Stimulated activated CD4-positive, alpha-beta T cell treated with anti-CD3 and anti-CD28 coated beads, Interleukin-12 subunit alpha, Interleukin-12 subunit beta, amount 100 ng/mL, for 24 hours (primary cell): Measurements from ENCODE around the gene ARID2.
A peak's percentile ranks its signal among the peaks of the same experiment; 100 is the strongest.

ENCODE experiments used
- DNase-seq, 2 experiments: peaks; one replicate each; pipeline ENCODE4 v3.0.0-alpha.2; 2020; ENCODE audit warnings: low read depth in 2 of 2

The ARID2 gene

DNA sequence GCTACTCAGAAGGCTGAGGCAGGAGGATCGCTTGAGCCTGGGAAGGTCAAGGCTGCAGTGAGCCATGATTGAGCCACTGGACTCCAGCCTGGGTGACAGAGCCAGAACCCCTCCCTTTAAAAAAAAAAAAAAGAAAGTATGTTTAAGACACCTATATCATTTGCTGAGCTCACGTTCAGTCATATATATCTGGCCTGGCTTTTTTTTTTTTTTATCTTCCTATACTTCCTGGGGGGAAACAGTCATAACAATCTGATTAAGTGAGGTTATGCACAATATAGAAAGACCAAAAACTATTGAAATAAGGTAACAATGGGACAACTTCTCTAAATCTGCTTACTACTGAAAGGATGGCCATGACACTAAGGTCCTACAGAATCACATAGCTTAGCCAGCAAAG is 9.4 kb upstream of the ARID2 start:
- no peak for DNase-seq

DNA sequence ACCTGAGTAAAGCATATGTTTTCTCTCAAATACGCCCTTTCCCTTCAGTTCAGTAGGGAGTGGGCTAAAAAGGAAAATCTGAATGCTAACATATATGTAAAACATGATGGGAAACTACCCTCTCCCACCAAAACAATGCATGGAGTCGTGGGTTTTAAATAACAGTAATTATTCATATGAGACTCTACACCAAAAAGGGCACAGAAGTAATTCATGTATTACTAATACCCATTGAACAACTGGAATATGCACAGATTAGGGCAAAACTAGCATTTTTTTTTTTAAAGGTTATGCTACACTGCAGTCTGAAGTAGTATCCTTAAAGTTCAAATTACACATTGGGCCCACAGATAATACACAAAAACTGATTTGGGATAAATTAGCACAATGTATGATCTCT is 8.1 kb upstream of the ARID2 start:
- DNase-seq, result no peak

DNA sequence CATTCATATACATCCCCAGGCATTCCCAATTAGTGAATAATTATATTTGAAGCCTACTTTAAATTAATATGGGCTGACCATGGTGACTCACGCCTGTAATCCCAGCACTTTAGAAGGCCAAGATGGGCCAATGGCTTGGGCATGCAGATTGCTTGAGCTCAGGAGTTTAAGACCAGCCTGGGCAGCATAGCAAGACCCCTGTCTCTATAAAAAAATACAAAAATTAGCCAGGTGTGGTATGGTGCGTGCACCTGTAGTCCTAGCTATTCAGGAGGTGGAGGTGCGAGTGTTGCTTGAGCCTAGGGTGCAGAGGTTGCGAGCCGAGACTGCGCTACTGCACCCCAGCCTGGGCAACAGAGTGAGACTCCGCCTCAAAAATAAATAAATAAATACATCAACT is 7.6 kb upstream of the ARID2 start:
- no peak for DNase-seq

DNA sequence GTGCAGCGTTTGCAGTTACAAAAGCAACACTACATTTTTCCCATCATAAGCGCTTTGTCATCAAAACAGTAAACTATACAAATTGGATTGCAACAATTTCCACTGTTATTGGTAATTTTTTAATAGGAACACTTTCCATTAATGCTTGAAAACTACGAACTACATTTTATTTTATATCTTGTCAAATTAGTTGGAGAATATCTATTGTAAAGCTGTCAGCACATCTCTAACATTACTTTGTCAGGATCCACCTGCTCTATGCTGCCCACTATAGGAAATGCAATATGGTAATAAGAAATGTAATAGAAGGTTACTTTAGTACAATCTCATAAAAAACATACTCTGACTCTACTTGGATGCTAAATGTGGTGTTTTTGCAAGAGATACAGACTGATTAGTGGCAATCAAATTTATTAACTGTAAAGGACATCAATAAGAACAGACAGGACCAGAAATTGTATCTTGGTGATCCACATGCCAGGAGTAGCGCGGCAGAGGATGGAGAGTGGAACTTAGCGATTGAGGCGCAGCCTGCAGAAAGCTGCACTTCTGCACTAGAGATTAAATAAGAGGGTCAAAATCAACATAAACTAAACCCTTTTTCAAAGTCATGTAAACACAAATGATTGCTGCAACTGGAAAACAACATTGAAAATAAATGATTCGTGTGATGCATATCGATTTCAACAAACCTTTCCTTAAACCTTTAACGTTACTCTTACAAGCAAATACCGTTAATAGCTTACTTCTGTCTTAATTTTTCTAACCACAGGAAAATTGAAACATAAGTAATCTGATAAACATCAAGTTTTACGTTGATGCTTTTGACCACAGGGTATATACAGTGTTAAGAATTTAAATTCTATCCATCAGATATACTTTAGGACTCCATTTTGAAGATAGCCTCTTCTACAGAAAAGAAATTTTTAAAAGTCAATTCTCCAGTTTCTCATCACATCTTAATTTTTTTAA is 3.6 kb upstream of the ARID2 start:
- DNase-seq, result no peak

DNA sequence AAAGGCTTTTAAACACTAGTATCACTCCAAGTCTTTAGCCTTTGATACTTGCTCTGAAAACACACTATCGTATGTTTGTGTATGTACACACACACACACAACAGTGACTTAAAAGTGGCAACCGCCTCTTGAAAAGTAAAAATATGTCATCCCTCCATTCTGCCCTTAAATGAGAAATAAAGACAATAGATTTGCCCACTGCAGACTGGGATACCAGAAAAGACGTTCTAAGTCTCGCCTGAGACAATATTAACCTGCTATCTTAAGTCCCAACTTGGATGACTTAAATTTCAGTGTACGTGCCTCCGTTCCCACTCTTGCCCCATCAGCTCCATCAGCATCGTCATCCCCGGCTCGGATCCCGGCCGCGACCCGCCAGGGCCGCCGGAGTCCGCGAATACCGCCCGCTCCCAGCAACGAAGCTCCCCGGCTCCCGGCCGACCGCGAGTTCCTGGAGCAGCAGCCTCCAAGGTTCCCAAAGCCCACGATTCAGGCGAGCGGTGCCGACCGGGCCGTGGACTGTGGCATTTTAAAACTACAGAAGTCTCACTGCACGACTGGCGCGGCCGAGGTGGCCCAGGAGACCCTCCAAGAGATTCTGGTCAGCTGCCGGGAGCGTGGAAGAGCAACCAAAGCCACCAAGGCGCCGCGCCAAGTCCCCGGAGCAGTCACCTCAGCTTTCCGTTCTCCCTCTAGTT is 2.8 kb upstream of the ARID2 start:
- DNase-seq, result peak; percentile 14 to 30

DNA sequence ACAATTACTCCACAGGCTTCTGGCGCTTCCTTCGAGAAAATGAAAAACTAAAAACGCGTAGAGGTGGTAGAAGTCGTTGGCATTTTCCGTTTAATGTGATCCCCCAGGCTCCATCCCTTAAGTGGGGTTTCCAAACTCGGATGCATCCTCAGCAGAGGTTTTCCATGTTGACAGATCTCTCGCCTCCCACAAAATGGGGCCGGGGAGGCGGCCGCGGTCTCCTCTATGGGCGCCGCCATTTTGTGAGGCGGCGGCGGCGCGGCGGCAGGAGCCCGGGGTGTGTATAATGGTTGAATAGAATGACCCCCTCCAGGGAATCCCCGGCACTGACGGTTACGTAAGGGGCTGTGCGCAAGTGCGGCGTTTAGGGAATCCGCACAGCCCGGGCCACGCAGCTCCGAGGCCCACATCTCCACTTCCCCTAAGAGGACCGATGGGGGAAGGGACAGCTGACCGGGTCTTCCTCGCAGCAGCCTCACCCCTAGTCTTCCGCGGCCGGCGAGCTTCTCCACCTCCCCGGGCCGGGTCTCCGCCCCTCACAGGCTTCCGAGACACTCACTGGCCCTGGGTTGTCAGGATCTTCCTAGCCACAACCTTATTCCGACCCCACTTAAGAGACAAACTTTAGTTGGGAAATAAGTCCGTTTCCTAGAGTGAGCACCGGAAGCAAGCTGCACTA is 2.1 kb upstream of the ARID2 start:
- DNase-seq, result peak; percentile 71 to 77

DNA sequence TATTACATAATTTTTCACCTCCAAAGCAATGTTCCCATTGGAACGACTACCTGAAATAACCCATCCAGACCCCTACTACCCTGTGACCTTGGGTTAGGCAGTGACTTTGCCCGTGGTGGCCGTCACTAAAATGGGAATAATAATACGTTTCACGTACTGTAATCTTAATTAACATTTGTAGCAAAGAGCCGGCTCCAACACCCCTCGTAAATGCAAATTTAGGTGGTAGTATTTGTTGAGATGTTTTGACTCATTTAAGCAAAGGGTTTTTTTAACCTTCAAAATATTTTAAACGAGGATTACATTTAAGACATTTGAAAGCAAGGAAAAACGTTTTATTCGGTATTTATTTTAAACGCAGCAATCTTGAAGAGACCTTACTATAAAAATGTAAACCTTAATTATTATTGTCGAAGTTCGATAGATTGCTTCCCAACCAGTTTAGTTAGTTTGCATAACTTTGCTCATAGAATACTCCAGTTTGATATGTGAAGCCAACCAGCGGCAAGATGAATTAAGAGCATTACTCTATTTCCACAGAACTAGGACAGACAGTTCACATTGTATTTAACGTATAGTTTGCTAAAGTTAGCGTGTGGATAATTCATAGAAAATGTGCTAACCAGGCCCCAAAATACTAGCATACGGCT is 1.4 kb upstream of the ARID2 start:
- DNase-seq, result no peak

DNA sequence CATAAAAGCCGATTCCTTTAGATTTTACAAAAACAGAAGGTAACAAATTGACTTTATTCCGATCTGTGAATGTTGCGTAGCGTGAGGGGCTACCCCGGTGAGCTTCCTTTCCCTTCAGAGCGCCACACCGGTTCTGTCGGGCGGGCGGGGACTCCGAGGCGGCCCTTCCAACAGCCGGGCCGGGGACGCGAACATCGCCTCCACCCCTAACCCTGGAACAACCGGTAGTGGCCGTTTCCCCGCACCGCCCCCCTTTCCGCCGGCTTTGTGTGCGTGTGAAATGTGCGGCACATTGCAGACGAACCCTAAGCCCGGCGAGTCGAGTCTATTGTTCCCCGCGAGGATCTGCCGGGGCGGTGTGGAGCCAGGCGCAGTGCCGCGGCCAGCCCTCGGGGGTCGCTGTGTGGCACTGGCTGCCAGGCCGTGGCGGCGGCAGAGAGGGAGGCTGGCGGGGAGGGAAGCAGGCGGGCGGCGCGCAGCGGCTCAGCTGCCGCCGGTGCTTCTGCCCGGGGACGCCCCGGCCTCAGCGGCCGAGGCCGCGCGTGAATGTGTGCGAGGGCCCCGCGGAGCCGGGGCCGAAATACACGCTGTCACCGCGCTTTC is 775 bp upstream of the ARID2 start:
- DNase-seq, result peak; percentile 89 to 91

DNA sequence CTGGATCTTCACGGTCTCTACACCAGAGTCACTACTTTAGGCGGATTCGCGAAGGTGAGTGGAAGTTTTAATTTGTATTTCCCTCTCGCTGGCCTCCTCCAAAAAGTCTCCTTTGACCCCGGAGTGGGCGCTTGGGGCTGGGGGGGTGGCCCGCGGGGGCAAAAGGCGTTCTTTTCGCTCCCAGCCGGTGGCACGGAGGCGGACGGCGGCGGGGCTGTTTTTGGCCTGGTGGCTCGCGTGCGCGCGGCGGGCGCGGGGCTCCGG is 510 bp downstream of the ARID2 start:
- peak; percentile 17 to 30 for DNase-seq

DNA sequence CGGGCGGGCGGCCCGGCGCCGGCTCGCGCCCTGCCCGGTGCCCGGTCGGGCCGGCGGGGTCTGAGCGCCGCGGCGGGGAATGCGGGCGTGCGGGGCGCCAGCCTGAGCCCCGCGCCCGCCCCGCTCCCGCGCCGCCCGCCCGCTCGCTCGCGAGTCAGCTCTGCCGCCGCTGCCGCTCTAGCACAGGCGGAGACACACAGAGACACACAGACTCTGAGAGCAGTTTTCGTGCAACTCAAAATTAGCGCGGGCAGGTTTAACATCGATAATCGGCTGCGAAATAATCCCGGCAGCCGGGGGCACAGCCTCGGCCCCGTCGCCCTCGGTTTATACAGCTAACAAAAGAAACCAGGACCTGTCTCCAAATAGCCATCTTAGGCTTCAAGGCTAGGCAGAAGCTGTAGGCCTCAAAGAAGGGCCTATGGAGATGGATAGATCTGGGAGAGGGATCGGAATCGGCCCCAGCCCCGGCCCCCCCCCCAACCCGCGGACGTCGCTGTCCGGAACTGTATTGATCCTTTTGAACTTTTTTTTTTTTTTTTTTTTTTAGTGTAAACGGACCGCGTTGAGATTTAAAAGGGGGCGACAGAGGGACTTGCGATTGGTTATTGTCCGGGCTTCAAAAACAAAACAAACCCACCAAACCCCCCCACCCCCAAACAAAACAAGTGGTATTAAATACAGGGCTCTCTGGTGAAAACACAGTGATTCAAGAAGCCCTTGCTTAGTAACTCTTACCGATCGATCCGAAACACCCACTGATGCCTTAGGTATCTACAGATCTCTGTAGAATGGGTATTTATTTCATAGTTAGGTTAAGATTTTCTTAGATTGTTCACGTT is 1.1 kb downstream of the ARID2 start:
- peak; percentile 15 to 39 for DNase-seq

DNA sequence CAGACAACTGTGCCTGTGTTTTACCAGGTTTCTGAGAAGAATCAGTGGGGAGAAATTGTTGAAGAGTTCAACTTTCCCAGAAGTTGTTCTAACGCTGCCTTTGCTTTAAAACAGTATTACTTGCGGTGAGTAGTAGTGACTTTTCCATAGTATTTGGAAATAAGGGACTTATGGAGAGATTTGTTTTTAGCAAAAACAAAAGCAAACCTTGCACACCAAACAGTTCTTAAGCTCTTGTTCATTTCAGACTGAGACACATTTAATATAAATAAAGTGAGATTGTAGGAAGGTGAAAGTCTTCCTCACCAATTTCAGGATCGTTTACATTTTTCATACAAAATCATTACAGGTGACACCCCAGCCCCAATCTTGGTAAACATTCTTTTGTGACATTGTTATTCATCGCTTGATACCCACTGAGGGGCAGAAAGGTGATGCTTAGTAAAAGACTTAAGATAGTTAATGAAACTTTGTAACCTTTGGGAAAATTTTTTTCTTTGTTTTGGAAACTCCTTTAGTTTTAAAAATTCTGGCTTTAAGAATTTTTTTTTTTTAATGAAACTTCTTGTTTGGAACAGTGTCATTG is 1.8 kb downstream of the ARID2 start:
- DNase-seq, result no peak

DNA sequence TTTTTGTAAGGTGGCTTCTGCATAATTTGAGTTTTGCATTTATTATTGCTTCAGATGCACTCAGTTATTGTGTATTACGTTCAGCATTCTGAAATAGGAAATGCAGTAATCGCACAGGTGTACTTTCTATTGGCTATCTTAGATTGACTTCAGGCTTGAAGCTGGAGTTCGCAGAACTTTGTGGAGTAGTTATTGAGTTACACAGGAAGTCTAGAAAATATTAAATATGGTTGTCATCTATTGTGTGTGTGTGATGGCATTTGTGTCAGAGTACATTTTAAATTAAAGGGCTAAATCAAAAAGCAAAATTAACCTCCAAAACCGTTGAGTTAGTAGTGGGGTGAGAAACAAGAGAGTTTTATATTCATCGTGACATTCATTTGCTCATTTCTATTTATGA is 2.7 kb downstream of the ARID2 start:
- no peak for DNase-seq

DNA sequence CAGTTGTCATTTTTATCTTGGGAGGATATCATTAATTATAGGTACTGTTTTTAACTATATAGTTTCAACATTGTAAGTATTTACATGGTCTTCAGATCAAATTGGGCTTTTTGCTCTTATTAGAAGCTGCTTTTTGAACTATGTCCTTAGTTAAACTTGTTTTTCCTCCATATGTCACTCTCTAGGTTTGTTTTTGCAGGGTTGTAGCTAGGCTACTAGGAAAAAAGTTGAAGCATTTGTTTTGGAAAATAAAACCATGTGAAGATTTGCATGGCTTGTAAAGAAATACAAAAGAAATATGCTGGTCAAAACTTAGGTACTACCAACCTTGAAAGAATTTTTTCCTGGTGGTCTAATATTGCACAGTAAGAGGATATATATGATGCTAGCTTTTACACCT is 3.4 kb downstream of the ARID2 start:
- no peak for DNase-seq

DNA sequence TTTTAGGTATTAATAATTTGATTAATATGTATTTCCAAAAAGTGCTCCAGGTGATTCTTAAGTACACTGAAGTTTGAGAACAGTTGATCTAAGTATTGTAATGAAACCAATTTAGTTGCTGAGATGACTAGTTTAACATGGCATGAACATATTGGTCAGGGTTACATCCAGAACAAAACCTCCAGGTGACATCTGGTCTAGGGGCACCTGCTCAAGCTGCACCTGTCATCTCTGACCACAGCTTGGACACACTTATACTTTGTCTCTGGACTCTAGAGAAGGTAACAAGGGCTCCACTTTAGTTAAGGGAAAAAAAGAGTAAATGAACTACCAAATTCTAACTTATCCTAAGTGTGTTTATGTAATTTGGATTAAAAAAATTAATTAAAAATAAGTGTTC is 8.1 kb downstream of the ARID2 start:
- no peak for DNase-seq

DNA sequence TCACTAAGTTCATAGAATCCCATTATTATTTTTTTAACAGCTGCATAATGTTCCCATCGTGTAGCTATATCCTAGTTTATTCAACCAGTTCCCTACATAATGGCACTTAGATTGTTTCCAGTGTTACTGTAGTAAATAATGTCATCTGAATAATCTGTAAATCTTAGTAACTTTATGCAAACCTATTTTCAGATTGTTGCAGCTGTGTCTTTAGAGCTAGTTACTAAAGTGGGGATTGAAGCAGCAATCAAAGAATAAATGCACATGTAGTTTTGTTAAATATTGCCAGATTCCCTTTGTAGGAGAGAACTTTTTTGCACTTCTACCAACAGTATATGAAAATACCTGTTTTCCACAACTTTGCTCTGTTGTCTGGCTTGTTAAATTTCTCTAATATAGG is 13.1 kb downstream of the ARID2 start:
- no peak for DNase-seq

DNA sequence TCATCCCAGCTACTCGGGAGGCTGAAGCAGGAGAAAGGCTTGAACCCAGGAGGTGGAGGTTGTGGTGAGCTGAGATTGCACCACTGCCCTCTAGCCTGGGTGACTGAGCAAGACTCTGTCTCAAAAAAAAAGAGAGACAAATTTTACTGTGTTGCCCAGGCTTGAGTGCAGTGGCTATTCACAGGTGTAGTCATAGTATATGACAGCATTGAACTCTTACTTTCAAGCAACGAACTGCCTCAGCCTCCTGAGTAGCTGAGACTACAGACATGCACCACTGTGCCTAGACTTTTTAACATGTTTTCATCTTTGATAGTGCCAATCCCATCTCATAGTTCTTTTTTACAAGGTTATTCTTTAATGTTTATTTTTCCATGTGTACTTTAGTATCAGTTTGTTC is 13.7 kb downstream of the ARID2 start:
- DNase-seq, result no peak

DNA sequence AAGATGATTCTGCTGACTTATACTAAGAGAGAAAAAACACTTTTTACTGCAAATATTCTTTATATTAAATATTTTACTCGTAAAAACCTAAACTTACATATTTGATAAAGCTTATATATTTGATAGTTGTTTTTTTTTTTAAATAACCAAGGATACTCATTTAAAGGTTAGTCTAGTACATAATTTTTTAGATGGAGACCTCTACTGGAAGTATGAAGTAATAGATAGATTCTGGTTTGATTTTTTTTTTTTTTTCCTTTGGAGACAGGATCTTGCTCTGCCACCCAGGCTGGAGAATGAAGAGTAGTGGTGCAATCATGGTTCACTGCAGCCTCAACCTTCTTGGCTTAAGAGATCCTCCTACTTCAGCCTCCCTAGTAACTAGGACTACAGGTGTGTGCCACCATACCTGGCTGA is 16.4 kb downstream of the ARID2 start:
- DNase-seq, result no peak

DNA sequence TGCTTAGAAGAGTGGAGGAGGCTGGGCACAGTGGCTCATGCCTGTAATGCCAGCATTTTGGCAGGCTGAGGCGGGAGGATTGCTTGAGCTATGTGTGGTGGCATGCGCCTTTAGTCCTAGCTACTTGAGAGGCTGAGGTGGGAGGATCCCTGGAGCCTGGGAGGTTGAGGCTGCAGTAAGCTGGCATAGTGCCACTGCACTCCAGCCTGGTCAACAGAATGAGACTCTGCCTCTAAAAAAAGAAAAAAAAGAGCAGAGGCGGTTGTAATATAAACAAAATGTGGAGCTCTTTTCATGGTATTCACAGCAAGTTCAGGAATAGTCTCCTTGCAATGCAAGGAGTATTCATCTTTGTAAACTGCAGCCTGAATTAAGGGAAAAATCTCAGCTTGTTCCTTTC is 27.2 kb downstream of the ARID2 start:
- no peak for DNase-seq

DNA sequence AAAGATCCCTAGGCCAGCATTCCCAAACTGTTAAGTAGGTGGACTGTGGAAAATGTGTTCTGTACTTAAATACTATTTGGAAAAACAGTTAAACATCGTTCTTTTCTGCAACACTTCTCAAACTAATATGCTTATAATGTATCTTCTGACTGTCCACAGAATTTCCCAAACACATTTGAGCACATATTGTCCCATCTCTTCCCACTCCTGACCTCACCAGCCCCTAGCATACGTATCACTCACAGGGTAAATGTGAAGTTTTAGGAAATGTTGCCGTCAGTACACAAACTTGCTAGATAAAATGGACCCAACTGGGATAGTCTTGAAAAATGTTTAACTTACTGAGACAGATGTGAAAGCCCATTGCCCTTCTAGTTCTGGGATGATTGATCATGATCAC is 27.7 kb downstream of the ARID2 start:
- no peak for DNase-seq

DNA sequence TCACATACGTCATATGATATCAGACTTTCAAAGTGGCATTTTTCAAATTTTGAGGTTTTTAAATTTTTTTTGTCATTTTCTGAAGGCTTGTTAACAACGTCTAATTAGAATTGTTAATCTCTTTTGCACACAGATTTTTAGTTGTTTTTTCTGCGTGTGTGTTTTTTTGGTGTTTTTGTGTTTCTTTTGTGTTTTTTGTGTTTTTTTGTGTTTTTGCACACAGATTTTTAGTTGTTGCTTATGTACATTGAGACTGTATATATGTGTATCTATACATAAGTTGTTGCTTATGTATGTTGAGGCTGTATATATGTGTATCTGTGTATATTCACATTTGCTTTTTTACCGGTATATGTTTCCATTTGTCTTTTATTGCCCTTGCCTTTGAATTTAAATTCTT is 30.8 kb downstream of the ARID2 start:
- DNase-seq, result no peak
